GM18526 (cell line): ENCODE data around the gene RND1.

ENCODE experiments used
- POLR2A ChIP-seq: IDR thresholded peaks from 3 replicates; pipeline ENCODE4 v1.6.1; 2011; ENCODE audit not compliant: insufficient read length; ENCODE audit errors: extremely low read depth

RND1 gene

DNA sequence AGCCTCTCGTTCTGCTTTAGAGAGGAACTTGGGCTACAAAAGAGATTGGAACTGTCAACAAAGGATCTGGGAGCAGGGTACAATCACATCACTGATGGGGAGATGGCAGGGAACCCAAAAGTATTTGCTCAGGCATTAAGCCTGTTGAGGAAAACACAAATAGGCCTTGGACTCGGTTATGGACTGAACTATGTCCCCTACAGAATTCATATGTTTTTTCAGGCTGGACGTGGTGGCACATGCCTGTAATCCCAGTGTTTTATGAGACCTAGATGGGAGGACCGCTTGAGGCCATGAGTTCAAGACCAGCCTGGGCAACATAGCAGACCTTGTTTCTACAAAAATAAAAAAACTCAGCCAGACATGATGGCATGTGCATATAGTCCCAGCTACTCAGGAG is 27.6 kb downstream of the RND1 start:
- no peak for TF ChIP-seq POLR2A

GRCh38 chr12:48832321-48833060 is 33.2 kb downstream of the RND1 start:
- TF ChIP-seq POLR2A = no peak

DNA sequence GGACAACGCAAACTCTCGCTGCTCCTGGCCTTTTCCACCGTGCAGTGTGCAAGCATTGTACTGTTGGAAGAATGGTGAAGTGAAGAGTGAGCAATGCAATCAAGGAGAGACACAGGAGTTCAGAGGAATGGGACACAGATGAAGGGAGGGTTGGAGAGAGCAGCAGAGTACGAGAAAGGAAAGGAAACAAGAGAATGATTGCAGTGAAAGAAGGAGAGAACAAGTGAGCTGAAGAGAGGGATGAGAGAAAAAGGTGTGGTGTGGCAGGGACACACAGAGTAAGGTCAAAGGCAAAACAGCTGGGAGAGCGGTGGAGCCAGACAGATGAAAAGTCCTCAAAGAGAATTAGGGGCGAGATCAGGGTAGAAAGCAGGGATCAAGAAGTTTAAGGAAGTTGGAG is 34.4 kb downstream of the RND1 start:
- TF ChIP-seq POLR2A = no peak

GRCh38 chr12:48828841-48829575 is 36.7 kb downstream of the RND1 start:
- no peak for TF ChIP-seq POLR2A

DNA sequence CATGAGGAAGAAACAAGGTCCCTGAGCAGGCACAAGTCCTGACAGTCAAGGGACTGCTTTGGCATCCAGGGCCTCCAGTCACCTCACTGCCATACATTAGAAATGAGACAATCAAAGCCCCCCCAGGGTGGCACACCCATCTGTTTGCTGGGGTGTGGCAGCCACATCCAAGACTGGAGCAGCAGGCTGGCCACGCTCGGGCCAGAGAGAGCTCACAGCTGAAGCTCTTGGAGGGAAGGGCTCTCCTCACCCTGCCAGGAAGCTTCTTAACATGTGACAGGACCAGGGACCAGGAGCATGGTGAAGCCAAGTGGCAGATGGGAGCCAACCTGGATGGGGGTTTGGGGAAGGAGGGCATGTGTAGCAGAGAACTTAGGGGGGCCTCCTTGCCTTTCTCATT is 37.4 kb downstream of the RND1 start:
- no peak for TF ChIP-seq POLR2A

- TF ChIP-seq POLR2A = no peak
These were observed 38.1 kb downstream of the RND1 start for GRCh38 chr12:48827513-48828096.

DNA sequence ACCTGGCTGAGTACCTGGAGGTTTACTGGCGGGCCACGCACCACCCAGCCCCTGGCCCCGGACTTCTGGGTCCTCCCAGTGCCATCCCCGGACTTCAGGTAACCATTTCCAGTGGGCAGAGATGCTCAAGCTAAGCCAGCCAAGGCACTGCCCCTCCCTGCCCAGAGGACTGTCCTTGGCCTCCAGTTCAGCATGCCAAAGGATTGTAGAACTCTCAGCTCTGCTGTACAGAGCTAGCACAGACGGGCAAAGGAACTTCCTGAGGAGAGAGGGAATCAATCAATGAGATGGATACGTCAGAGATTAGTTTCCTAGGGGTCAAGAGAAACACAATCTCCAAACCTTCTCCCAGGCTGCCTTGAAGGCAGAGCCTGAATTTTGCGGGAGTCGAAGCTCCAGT is 38.6 kb downstream of the RND1 start:
- no peak for TF ChIP-seq POLR2A

- TF ChIP-seq POLR2A = no peak
These were observed 39.3 kb downstream of the RND1 start for GRCh38 chr12:48826209-48826855.

- TF ChIP-seq POLR2A = no peak
These were observed 40.8 kb downstream of the RND1 start for GRCh38 chr12:48824905-48825304.

GRCh38 chr12:48824112-48824511 is 41.6 kb downstream of the RND1 start:
- TF ChIP-seq POLR2A = no peak

GRCh38 chr12:48823281-48823680 is 42.4 kb downstream of the RND1 start:
- TF ChIP-seq POLR2A = no peak

GRCh38 chr12:48822711-48823110 is 43.0 kb downstream of the RND1 start:
- TF ChIP-seq POLR2A = no peak

- TF ChIP-seq POLR2A = no peak
These were observed 43.5 kb downstream of the RND1 start for GRCh38 chr12:48822139-48822538.

DNA sequence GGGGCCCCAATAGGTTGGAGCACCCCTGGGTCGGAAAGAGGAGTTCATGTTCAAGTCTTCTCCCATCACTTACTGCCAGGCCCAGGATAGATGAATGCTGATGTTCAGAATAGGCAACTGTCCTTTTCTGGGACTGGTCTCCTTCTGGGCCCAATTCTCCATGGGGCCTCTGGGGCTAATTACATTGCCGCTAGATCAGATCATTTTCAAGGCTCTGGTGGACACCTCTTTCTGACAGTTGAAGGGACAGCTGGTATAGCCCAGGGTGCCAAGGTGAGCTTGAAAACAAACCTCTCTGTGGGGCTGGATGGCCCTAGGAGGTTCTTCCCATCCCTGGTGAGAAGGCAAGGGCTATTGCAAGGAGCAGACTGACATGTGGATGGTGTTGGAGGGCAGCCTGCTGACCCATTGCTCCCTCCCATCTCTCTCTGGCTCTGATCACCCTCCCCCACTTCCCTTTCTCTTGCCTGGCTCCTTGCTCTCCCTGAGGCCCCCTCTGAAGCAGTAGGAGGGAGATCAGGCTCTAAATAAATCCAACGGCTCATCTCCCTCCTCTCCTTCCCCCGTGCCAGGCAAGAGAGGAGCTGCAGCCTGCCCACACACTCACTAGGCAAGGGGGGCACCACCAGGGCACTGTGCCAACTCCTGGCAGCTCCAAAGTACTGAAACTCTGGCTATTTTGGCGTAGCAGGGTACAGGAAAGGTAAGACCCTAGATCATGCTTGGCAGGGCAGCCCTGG is 45.5 kb downstream of the RND1 start:
- TF ChIP-seq POLR2A = no peak

GRCh38 chr12:48818831-48819590 is 46.7 kb downstream of the RND1 start:
- TF ChIP-seq POLR2A = no peak
